ENCODE data around the gene ALB. TPM values are rescaled to one million over a fixed set of nuclear protein-coding genes. Genes with fewer than 3 reads are reported as not detected.
A peak's percentile ranks its signal among the peaks of the same experiment; 100 is the strongest.

The ALB gene
- total and polyA plus RNA-seq, 10 donors, result 0.46 to 16.2 (median 0.85) TPM; not detected in 3

GRCh38 chr4:73446336-73446938 lies 42.4 kb downstream of the ALB start:
- no peak overlapping the region for H3K27ac ChIP-seq
- DNase-seq, result no peak
- H3K4me3 ChIP-seq, result no peak overlapping the region
- no peaks in the 10 kb centered on the region for H3K36me3 ChIP-seq
- TF ChIP-seq POLR2AphosphoS5 (IDR thresholded peaks at IDR 0.05) (no peak), CTCF (IDR thresholded peaks at IDR 0.05 in 8 of 11, conservative IDR thresholded peaks at IDR 0.05 in 3 of 11) (peak in 9 of 11 experiments; percentile 5 to 67 (median 52))
- 3 to 14% (median 7%) methylated on average over 4 of the region's 4 CpGs for WGBS, 5 donors
- no peaks in the 10 kb centered on the region for H3K4me1 ChIP-seq
- intact Hi-C loops (cut with DNase I; ENCODE audit: low total_unique reads), result no loop called here
- no peaks in the 10 kb centered on the region for H3K9me3 ChIP-seq
- peaks cover 0 to 8% (median 0%) of the 10 kb centered on the region in 7 donors for H3K27me3 ChIP-seq (replicated peaks in 1 of 7)

- TF ChIP-seq CTCF (IDR thresholded peaks at IDR 0.05 in 8 of 11, conservative IDR thresholded peaks at IDR 0.05 in 3 of 11) (no peak), POLR2A (IDR thresholded peaks at IDR 0.05) (no peak), POLR2AphosphoS5 (IDR thresholded peaks at IDR 0.05) (no peak)
- DNase-seq, result no peak
- 83 to 93% (median 93%) methylated on average over 4 of the region's 4 CpGs for WGBS, 5 donors
- Histone ChIP-seq H3K4me1 (no peaks in the 10 kb centered on the region), H3K27me3 (replicated peaks in 1 of 7) (peaks cover 0 to 8% (median 0%) of the 10 kb centered on the region in 7 donors), H3K27ac (no peak overlapping the region), H3K9me3 (no peaks in the 10 kb centered on the region), H3K36me3 (no peaks in the 10 kb centered on the region), H3K4me3 (no peak overlapping the region)
- intact Hi-C loops (cut with DNase I; ENCODE audit: low total_unique reads), result no loop called here
Measured at GRCh38 chr4:73447671-73448070, 43.6 kb downstream of the ALB start.

- WGBS, 5 donors, result 85 to 94% (median 89%) methylated on average over 4 of the region's 4 CpGs
- no peak overlapping the region for H3K27ac ChIP-seq
- TF ChIP-seq POLR2A (IDR thresholded peaks at IDR 0.05) (no peak), CTCF (IDR thresholded peaks at IDR 0.05 in 8 of 11, conservative IDR thresholded peaks at IDR 0.05 in 3 of 11) (no peak), POLR2AphosphoS5 (IDR thresholded peaks at IDR 0.05) (no peak)
- no peaks in the 10 kb centered on the region for H3K9me3 ChIP-seq
- intact Hi-C loops (cut with DNase I; ENCODE audit: low total_unique reads), result no loop called here
- no peaks in the 10 kb centered on the region for H3K36me3 ChIP-seq
- peaks cover 0 to 8% (median 0%) of the 10 kb centered on the region in 7 donors for H3K27me3 ChIP-seq (replicated peaks in 1 of 7)
- DNase-seq, result no peak
- H3K4me3 ChIP-seq, result no peak overlapping the region
- H3K4me1 ChIP-seq, result no peaks in the 10 kb centered on the region
Measured at GRCh38 chr4:73448448-73449203, 44.5 kb downstream of the ALB start.

GRCh38 chr4:73450398-73451004 lies 46.4 kb downstream of the ALB start:
- Histone ChIP-seq H3K4me1 (no peaks in the 10 kb centered on the region), H3K36me3 (no peaks in the 10 kb centered on the region), H3K9me3 (no peaks in the 10 kb centered on the region), H3K4me3 (no peak overlapping the region), H3K27me3 (replicated peaks in 1 of 7) (peaks cover 0 to 8% (median 0%) of the 10 kb centered on the region in 7 donors), H3K27ac (no peak overlapping the region)
- intact Hi-C loops (cut with DNase I; ENCODE audit: low total_unique reads), result no loop called here
- TF ChIP-seq POLR2A (IDR thresholded peaks at IDR 0.05) (no peak), CTCF (IDR thresholded peaks at IDR 0.05 in 8 of 11, conservative IDR thresholded peaks at IDR 0.05 in 3 of 11) (no peak), POLR2AphosphoS5 (IDR thresholded peaks at IDR 0.05) (no peak)
- WGBS, 5 donors, result 75 to 88% (median 80%) methylated on average over 9 of the region's 9 CpGs
- DNase-seq, result no peak
